Measurements from ENCODE around the gene HYAL3. TPM values are rescaled to one million over a fixed set of nuclear protein-coding genes. Genes with fewer than 3 reads are reported as not detected.

HYAL3 gene
- polyA plus RNA-seq, 2 donors: 3.4 to 5.1 TPM

DNA sequence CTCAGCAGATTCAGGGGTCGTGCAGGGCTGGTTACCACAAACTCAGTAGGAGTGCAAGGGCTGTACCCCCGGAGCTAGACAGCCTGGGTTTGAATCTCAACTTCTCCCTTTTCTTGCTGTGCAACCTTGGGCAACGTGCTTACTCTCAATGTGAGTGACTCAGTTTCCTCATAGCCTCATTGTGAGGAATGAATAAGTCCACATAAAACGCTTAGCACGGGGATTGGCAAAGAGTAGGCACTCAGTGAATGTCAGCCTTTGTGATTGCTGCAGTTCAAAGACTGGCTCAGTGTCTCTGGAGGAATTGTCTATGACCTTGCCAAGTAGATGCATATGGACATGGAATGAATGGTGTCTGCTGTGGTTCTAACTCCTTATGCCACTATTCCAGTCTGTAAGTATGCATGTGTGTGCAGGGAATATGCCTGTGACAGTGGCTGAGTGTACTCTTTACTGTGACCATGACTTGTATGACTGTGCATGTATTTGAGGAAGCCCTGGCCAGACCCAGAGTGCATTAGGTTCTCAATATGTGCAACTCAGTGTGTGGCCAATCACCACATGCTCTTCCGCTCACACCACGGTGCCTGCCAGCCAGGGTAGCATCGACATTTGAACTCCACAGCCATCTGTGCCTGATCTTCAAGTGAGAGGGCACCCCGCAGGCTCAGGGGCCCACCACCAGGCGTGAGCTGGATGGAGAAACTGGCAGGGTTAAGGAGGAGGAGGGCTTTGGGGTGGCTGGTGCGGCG, 900 bp upstream of the HYAL3 start:
- H3K9me3 ChIP-seq (ENCODE audit: control insufficient read depth in 2 of 2, insufficient read depth in 1 of 2, low read depth in 1 of 2, low read length in 1 of 2): no peaks in the 10 kb centered on the region
- peaks cover 0 to 4% of the 10 kb centered on the region in 2 donors for H3K36me3 ChIP-seq (ENCODE audit: control insufficient read depth in 2 of 2, insufficient read depth in 2 of 2, low read length in 1 of 2)
- peak overlapping the region; percentile 88 to 98 for H3K27ac ChIP-seq (ENCODE audit: low read depth in 2 of 2, low read length in 1 of 2)
- H3K27me3 ChIP-seq (ENCODE audit: control insufficient read depth in 1 of 2, insufficient read depth in 2 of 2, low read length in 2 of 2): no peaks in the 10 kb centered on the region
- H3K4me1 ChIP-seq (ENCODE audit: control insufficient read depth in 2 of 2, insufficient read depth in 2 of 2, low read length in 1 of 2): peaks cover 9 to 29% of the 10 kb centered on the region in 2 donors
- WGBS, 2 donors: 47 to 51% methylated on average over 12 of the region's 12 CpGs
- H3K4me3 ChIP-seq (ENCODE audit: low read depth in 1 of 2, low read length in 2 of 2): peak overlapping the region; percentile 2 to 38

DNA sequence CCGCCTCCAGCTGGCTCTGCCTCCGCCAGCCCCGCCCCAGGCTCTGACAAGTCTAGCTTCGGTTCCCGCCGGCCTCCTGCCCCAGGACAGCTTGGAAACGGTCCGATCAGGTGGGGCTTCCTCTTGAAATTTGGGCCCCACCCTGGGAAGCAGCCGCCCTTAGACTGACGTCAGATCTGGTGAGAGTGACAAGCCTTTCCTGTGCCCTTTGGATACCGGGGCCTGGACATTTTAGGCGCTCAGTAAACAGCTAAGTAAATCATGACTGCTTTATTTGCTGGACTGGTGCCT, 378 bp upstream of the HYAL3 start:
- Histone ChIP-seq H3K27ac (ENCODE audit: low read depth in 2 of 2, low read length in 1 of 2) (peak overlapping the region; percentile 88 to 98), H3K27me3 (ENCODE audit: control insufficient read depth in 1 of 2, insufficient read depth in 2 of 2, low read length in 2 of 2) (no peaks in the 10 kb centered on the region), H3K36me3 (ENCODE audit: control insufficient read depth in 2 of 2, insufficient read depth in 2 of 2, low read length in 1 of 2) (peaks cover 0 to 4% of the 10 kb centered on the region in 2 donors), H3K4me1 (ENCODE audit: control insufficient read depth in 2 of 2, insufficient read depth in 2 of 2, low read length in 1 of 2) (peaks cover 9 to 29% of the 10 kb centered on the region in 2 donors), H3K9me3 (ENCODE audit: control insufficient read depth in 2 of 2, insufficient read depth in 1 of 2, low read depth in 1 of 2, low read length in 1 of 2) (no peaks in the 10 kb centered on the region), H3K4me3 (ENCODE audit: low read depth in 1 of 2, low read length in 2 of 2) (peak overlapping the region; percentile 2 to 38)
- 0 to 1% methylated on average over 12 of the region's 12 CpGs for WGBS, 2 donors

DNA sequence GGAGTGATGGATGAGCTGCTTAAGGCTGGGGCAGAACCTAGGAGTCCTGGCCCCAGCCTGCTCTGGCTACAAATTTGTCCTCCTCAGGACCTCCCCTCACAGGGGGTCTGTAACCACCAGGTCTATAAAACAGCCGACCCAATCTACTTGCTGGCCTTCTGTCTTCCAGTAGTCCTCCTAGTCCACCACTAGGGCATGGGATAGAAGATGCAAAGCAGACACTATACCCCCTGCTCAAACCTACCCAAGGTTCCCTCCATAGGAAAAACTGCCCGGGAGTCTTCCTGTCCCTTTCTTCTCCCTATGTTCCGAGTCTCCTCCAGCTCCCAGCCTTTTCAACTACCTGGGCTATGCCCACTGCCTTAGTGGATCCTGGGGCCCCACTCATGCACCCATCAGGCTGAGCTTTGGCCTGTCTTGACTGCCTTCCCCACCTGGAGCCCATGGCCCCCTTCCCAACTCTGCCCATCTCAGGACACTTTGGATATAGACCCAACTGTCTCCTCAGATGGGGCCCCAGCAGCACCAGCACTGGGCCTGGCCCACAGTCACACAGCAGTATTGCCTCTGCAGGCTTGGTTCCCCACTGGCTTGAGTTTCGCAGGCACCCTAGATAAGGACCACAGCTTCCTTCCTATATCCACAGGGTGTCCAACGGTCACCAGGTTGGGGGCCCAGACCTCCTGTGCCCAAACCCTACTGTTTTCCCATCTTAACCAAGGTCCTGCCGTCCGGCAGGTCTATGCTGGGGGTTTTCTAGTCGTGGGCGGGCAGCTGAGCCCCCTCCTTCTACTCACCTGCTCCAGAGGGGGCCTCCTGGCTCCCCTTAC, 1.1 kb downstream of the HYAL3 start:
- Histone ChIP-seq H3K4me3 (ENCODE audit: low read depth in 1 of 2, low read length in 2 of 2) (peak overlapping the region; percentile 59 to 62), H3K27me3 (ENCODE audit: control insufficient read depth in 1 of 2, insufficient read depth in 2 of 2, low read length in 2 of 2) (no peaks in the 10 kb centered on the region), H3K9me3 (ENCODE audit: control insufficient read depth in 2 of 2, insufficient read depth in 1 of 2, low read depth in 1 of 2, low read length in 1 of 2) (no peaks in the 10 kb centered on the region), H3K36me3 (ENCODE audit: control insufficient read depth in 2 of 2, insufficient read depth in 2 of 2, low read length in 1 of 2) (peaks cover 0 to 4% of the 10 kb centered on the region in 2 donors), H3K4me1 (ENCODE audit: control insufficient read depth in 2 of 2, insufficient read depth in 2 of 2, low read length in 1 of 2) (peaks cover 5 to 27% of the 10 kb centered on the region in 2 donors), H3K27ac (ENCODE audit: low read depth in 2 of 2, low read length in 1 of 2) (peak overlapping the region; percentile 81 to 98)
- WGBS, 2 donors: 47% methylated on average over 9 of the region's 9 CpGs

DNA sequence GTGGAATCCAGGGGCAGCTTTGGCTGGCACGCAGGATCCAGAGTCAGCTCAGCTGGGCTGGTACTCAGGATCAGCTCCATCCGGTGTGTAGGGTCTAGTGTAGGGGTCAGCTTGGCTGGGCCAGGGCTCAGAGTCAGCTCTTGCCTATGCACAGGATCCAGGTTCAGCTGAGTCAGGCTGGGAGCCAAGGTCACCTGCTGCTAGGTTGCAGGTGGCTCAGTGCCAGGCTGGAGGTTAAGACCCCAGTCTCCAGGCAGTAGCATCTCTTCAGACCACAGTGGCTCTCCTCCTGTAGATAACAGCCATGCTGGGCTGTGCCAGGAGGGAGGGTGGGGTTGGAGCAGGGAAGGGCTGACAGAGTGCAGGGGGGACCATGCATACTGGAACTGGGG, 1.8 kb downstream of the HYAL3 start:
- H3K4me1 ChIP-seq (ENCODE audit: control insufficient read depth in 2 of 2, insufficient read depth in 2 of 2, low read length in 1 of 2): peaks cover 5 to 28% of the 10 kb centered on the region in 2 donors
- H3K36me3 ChIP-seq (ENCODE audit: control insufficient read depth in 2 of 2, insufficient read depth in 2 of 2, low read length in 1 of 2): peaks cover 0 to 4% of the 10 kb centered on the region in 2 donors
- WGBS, 2 donors: 80 to 88% methylated on average over 2 of the region's 2 CpGs
- no peak overlapping the region for H3K27ac ChIP-seq (ENCODE audit: low read depth in 2 of 2, low read length in 1 of 2)
- no peaks in the 10 kb centered on the region for H3K9me3 ChIP-seq (ENCODE audit: control insufficient read depth in 2 of 2, insufficient read depth in 1 of 2, low read depth in 1 of 2, low read length in 1 of 2)
- H3K4me3 ChIP-seq (ENCODE audit: low read depth in 1 of 2, low read length in 2 of 2): no peak overlapping the region
- no peaks in the 10 kb centered on the region for H3K27me3 ChIP-seq (ENCODE audit: control insufficient read depth in 1 of 2, insufficient read depth in 2 of 2, low read length in 2 of 2)

DNA sequence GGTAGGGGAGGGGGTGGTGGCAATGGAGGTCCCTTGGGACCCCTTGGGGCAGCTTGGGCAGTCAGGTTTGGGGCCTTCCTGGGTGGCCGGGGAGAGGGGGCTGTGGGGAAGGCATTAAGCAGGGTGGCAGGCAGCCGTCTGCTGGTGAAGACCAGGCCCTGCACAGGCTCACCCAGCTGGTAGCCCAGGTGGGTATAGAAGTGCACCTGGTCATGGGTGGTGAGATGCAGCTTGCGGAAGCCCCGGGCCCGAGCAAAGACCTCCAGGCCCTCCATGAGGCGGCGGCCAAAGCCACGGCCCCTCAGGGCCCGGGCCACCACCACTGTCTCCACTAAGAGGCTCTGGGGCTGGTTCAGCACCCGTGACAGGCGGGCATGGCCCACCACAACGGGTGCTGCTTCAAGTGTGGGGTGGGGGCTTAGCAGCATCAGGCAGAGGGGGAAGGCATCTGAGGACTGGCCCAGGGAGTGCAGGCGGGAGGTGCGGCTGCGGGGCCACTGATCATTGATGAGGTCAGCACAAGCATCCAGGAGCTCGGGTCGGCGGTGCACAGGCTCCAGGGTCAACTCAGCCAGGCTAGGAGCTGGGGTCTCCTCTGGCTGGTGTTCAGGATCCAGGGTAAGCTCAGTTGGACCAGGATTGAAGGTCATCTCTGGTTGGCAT, 2.4 kb downstream of the HYAL3 start:
- Histone ChIP-seq H3K27ac (ENCODE audit: low read depth in 2 of 2, low read length in 1 of 2) (no peak overlapping the region), H3K4me1 (ENCODE audit: control insufficient read depth in 2 of 2, insufficient read depth in 2 of 2, low read length in 1 of 2) (peaks cover 2 to 26% of the 10 kb centered on the region in 2 donors), H3K4me3 (ENCODE audit: low read depth in 1 of 2, low read length in 2 of 2) (no peak overlapping the region), H3K9me3 (ENCODE audit: control insufficient read depth in 2 of 2, insufficient read depth in 1 of 2, low read depth in 1 of 2, low read length in 1 of 2) (no peaks in the 10 kb centered on the region), H3K27me3 (ENCODE audit: control insufficient read depth in 1 of 2, insufficient read depth in 2 of 2, low read length in 2 of 2) (no peaks in the 10 kb centered on the region), H3K36me3 (ENCODE audit: control insufficient read depth in 2 of 2, insufficient read depth in 2 of 2, low read length in 1 of 2) (peaks cover 0 to 4% of the 10 kb centered on the region in 2 donors)
- WGBS, 2 donors: 93 to 94% methylated on average over 17 to 18 of the region's 18 CpGs

DNA sequence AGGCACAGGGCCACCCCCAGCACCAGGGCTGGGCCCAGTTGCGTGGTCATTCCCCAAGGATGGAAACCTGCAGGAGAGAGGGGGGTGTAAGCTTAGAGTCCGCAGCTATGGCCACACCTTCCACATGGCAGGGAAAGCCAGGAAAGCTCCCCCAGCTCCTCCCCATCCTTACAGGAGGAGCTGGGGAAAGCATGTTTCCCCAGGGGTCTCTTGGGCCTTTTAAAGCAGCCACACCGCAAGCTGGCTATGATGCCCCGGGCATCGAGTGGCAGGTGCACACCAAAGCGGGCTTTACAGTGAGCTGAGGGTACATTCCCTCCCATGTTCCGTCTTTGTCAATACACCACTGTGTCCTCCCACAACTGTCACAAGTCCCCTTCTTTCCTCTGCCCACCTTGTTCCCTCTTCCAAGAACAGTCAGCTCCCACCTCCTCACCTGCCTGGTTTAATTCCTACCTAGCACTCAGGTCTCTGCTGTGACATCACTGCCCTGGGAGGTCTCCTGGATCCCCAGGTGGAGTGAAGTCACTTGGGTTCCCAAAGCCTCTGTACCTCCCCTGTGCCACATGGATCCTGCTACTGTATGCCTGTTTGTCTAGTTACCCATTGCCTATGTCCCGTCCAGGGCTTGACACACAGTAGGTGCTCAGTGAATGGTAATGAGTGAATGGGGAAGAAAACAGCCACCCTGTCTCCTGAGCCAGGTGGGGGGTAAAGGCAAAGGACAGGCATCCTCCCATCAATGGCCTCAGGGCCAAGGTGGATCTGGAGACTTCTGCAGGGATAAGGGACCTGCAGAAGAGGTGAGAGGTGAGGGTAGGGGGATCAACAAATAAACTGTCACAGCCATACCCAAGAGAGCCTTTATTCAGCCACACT, 3.4 kb downstream of the HYAL3 start:
- 86% methylated on average over 8 of the region's 8 CpGs for WGBS, 2 donors
- Histone ChIP-seq H3K27me3 (ENCODE audit: control insufficient read depth in 1 of 2, insufficient read depth in 2 of 2, low read length in 2 of 2) (no peaks in the 10 kb centered on the region), H3K4me3 (ENCODE audit: low read depth in 1 of 2, low read length in 2 of 2) (no peak overlapping the region), H3K4me1 (ENCODE audit: control insufficient read depth in 2 of 2, insufficient read depth in 2 of 2, low read length in 1 of 2) (peaks cover 2 to 31% of the 10 kb centered on the region in 2 donors), H3K9me3 (ENCODE audit: control insufficient read depth in 2 of 2, insufficient read depth in 1 of 2, low read depth in 1 of 2, low read length in 1 of 2) (no peaks in the 10 kb centered on the region), H3K36me3 (ENCODE audit: control insufficient read depth in 2 of 2, insufficient read depth in 2 of 2, low read length in 1 of 2) (peaks cover 0 to 4% of the 10 kb centered on the region in 2 donors), H3K27ac (ENCODE audit: low read depth in 2 of 2, low read length in 1 of 2) (no peak overlapping the region)

DNA sequence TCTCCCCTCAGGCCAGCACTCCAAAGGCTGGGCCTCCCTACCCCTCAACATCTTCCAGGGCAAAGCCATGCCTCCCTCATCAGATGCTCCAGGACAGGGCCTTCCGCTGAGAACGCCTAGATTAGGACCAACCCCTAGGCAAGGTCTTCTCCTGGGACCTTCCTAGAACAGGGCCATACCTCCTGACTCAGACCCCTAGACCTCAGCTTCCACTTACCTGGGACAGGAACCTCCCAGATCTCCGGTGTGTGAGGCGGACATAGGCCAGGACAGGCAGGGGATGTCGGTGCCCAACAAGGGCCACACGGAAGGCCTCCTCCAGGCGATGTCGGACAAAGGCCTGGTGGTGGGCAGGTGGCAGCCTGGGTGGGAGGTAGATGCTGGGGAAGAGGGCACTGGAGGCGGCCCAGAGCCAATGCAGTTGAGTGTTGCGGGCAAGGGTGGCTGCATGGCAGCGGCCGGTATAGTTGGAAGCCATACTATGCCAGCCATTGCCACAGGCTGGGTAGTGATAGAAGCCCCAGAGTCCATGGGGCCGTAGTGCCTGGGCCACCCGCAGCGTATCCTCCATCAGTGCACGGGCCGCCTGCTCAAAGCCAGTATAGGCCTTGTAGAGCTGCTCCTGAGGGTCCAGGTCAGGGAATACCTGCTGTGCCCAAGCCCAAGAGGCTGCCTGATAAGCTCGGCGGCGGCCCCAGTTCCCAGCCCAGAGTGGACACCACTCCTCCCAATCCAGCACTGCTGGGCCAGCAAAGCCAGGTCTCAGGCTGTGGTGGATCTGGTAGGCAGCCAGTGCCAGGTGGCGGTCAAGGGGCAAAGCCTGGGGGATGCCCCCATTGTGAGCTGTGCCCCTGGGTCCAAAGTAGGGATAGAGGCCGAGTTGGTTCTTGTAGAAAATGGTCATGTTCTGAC, 4.5 kb downstream of the HYAL3 start:
- H3K4me3 ChIP-seq (ENCODE audit: low read depth in 1 of 2, low read length in 2 of 2): no peak overlapping the region
- no peak overlapping the region for H3K27ac ChIP-seq (ENCODE audit: low read depth in 2 of 2, low read length in 1 of 2)
- 92 to 94% methylated on average over 22 of the region's 22 CpGs for WGBS, 2 donors
- peaks cover 2 to 22% of the 10 kb centered on the region in 2 donors for H3K4me1 ChIP-seq (ENCODE audit: control insufficient read depth in 2 of 2, insufficient read depth in 2 of 2, low read length in 1 of 2)
- H3K9me3 ChIP-seq (ENCODE audit: control insufficient read depth in 2 of 2, insufficient read depth in 1 of 2, low read depth in 1 of 2, low read length in 1 of 2): no peaks in the 10 kb centered on the region
- H3K36me3 ChIP-seq (ENCODE audit: control insufficient read depth in 2 of 2, insufficient read depth in 2 of 2, low read length in 1 of 2): peaks cover 4 to 11% of the 10 kb centered on the region in 2 donors
- H3K27me3 ChIP-seq (ENCODE audit: control insufficient read depth in 1 of 2, insufficient read depth in 2 of 2, low read length in 2 of 2): no peaks in the 10 kb centered on the region

DNA sequence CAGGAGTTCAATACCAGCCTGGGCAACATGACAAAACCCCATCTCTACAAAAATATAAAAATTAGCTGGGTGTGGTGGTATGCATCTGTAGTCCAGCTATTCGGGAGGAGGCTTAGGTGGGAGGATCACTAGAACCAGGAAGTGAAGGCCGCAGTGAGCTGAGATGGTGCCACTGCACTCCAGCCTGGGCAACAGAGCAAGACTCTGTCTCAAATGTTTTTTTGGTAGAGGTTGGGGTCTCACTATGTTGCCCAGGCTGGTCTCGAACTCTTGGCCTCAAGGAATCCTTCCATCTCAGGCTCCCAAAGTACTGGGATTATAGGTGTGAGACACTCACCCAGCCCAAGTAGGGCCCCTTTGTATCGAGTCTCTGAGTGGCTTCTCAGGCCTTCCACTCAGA, 5.1 kb downstream of the HYAL3 start:
- Histone ChIP-seq H3K4me3 (ENCODE audit: low read depth in 1 of 2, low read length in 2 of 2) (no peak overlapping the region), H3K27ac (ENCODE audit: low read depth in 2 of 2, low read length in 1 of 2) (no peak overlapping the region), H3K9me3 (ENCODE audit: control insufficient read depth in 2 of 2, insufficient read depth in 1 of 2, low read depth in 1 of 2, low read length in 1 of 2) (no peaks in the 10 kb centered on the region), H3K4me1 (ENCODE audit: control insufficient read depth in 2 of 2, insufficient read depth in 2 of 2, low read length in 1 of 2) (peaks cover 2 to 22% of the 10 kb centered on the region in 2 donors), H3K36me3 (ENCODE audit: control insufficient read depth in 2 of 2, insufficient read depth in 2 of 2, low read length in 1 of 2) (peaks cover 8 to 17% of the 10 kb centered on the region in 2 donors), H3K27me3 (ENCODE audit: control insufficient read depth in 1 of 2, insufficient read depth in 2 of 2, low read length in 2 of 2) (no peaks in the 10 kb centered on the region)
- WGBS, 2 donors: 86 to 92% methylated on average over 4 of the region's 4 CpGs
